GM12864 (cell line): ENCODE data around the gene PCK2.

Source experiments
- DNase-seq: peaks from one replicate; pipeline ENCODE4 v3.0.0-alpha.2; 2011; ENCODE audit warnings: low read depth
- H3K4me3 ChIP-seq: 2 replicates; pipeline ENCODE4 v1.5.1; 2011; ENCODE audit warnings: mild to moderate bottlenecking, low read depth, low read length, control low read depth
- TF ChIP-seq, protein P1 (sequence below): IDR thresholded peaks from 2 replicates; pipeline ENCODE4 v1.5.1; 2011; ENCODE audit warnings: low read depth, mild to moderate bottlenecking, moderate library complexity, low read length, control low read depth, inconsistent platforms; ENCODE audit errors: missing control alignments

PCK2 gene

DNA sequence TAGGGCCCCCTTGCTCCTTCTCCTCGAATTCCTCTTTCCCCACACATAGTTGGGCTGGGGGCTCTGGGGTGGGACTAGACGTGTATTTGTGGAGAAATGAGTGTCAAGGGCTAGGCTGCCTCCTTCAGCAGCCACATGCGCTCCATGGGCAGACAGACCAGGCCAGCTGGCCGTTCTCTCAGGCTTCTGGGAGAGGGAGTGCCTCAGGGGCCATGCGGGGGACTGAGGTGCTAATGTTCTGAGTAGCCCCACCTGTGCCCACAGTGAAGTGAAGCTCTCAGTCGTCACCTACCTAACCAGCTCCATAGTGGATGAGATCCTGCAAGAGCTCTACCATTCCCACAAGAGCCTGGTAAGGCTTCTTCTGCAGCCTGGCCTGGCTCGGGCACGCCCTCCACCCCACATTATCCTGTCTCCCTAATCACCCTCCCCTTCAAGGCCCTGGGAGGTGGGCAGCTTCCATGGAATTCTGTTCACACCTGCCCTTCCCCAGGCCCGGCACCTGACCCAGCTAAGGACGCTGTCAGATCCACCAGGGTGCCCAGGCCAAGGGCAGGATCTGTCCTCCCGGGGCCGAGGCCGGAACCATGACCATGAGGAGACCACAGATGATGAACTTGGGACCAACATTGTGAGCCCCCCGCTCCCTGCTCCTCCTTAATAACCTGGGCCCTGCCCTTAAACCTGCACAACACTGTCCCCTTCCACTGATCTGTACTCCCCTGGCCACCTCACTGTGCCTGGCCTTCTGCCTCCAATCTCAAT, 31.7 kb upstream of the PCK2 start:
- no peak for DNase-seq
- no peak overlapping the region for H3K4me3 ChIP-seq
- TF ChIP-seq, protein P1, sequence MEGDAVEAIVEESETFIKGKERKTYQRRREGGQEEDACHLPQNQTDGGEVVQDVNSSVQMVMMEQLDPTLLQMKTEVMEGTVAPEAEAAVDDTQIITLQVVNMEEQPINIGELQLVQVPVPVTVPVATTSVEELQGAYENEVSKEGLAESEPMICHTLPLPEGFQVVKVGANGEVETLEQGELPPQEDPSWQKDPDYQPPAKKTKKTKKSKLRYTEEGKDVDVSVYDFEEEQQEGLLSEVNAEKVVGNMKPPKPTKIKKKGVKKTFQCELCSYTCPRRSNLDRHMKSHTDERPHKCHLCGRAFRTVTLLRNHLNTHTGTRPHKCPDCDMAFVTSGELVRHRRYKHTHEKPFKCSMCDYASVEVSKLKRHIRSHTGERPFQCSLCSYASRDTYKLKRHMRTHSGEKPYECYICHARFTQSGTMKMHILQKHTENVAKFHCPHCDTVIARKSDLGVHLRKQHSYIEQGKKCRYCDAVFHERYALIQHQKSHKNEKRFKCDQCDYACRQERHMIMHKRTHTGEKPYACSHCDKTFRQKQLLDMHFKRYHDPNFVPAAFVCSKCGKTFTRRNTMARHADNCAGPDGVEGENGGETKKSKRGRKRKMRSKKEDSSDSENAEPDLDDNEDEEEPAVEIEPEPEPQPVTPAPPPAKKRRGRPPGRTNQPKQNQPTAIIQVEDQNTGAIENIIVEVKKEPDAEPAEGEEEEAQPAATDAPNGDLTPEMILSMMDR: no peak

- no peak overlapping the region for H3K4me3 ChIP-seq
- TF ChIP-seq, protein P1: no peak
- DNase-seq: no peak
Measured at GRCh38 chr14:24063263-24063836, 30.8 kb upstream of the PCK2 start.

DNA sequence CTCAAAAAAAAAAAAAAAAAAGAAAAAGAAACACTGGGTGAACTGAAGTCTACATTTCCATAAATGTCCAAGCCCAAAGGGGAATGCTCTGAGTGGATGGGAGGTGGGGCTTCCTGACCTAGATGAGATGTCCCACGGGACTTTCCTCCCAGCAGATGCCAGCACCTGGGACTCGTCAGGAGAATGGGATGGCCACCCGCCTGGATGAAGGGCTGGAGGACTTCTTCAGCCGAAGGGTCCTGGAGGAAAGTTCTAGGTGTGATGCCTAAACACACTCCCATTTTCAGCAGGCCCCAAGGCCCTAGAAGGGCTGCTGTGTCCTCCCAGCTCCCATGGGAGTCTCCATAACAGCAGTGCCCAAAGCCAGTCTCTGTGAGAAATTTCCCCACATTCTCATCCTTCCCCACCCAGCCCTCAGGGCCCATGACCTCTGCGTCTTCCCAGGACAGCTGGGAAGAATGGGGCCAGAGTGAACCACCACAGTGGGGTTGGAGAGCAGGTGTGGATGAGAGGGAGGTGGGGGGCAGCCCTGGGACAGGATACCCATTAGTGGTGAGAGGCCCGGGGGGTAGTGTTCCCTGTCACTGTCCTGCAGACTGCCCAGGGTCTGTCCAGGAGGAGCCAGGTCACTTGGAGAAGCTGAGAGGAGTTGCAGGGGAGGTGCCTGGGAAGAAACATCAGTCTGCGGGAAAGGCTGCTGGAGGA, 29.9 kb upstream of the PCK2 start:
- TF ChIP-seq, protein P1: no peak
- no peak for DNase-seq
- H3K4me3 ChIP-seq: no peak overlapping the region

DNA sequence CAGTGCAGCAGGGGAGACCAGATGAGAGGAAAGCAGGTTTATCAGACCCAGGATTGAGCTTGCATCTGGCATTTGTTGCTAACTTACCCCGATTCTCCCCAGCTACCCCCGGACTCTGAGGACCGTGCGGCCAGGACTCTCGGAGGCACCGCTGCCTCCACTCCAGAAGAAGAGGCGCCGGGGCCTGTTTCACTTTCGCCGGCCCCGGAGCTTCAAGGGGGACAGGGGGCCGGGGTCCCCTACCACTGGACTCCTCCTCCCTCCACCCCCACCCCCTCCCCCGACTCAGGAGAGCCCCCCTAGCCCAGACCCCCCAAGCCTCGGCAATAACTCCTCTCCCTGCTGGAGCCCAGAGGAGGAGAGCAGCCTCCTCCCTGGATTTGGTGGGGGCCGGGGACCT, 29.3 kb upstream of the PCK2 start:
- no peak for DNase-seq
- no peak overlapping the region for H3K4me3 ChIP-seq
- TF ChIP-seq, protein P1: no peak

GRCh38 chr14:24065408-24065807, 28.7 kb upstream of the PCK2 start:
- no peak for DNase-seq
- TF ChIP-seq, protein P1: no peak
- no peak overlapping the region for H3K4me3 ChIP-seq

- no peak overlapping the region for H3K4me3 ChIP-seq
- no peak for DNase-seq
- TF ChIP-seq, protein P1: no peak
Measured at GRCh38 chr14:24066496-24067132, 27.5 kb upstream of the PCK2 start.
